A549 (cell line): ENCODE data around the gene TFF1.

Experiments
- CBX8 ChIP-seq: fragments of 200-600 bp; sonication (generic); IDR thresholded peaks from 2 replicates; pipeline ENCODE4 v1.6.1; 2016
- CEBPB ChIP-seq, 2 experiments: fragments of >200 bp in 1 of 2; sonication (Bioruptor Twin) in 1 of 2; formaldehyde crosslinking in 1 of 2; IDR thresholded peaks; 2 replicates each; pipeline ENCODE4 v1.6.1; 2012 to 2016
- CHD2 ChIP-seq: fragments of 150-350 bp; IDR thresholded peaks from 2 replicates; pipeline ENCODE4 v1.6.1; 2014; ENCODE audit warnings: low read length; ENCODE audit not compliant: partially characterized antibody
- EP300 ChIP-seq, 2 experiments: fragments of >200 bp; sonication (Bioruptor Twin); formaldehyde crosslinking; IDR thresholded peaks; 2 replicates in 1 of 2; 3 replicates in 1 of 2; pipeline ENCODE4 v1.6.1; 2016 to 2017
- ESRRA ChIP-seq: fragments of 150-350 bp; IDR thresholded peaks from 2 replicates; pipeline ENCODE4 v1.6.1; 2014; ENCODE audit warnings: mild to moderate bottlenecking, low read length, borderline replicate concordance
- NFE2L2 ChIP-seq: fragments of 150-350 bp; conservative IDR thresholded peaks from 2 replicates; pipeline ENCODE4 v1.6.1; 2014; ENCODE audit warnings: low read length
- POLR2A ChIP-seq: IDR thresholded peaks from 2 replicates; pipeline ENCODE4 v1.6.1; 2012; ENCODE audit warnings: mild to moderate bottlenecking, low read length
- RCOR1 ChIP-seq: fragments of 150-350 bp; IDR thresholded peaks from 2 replicates; pipeline ENCODE4 v1.6.1; 2014; ENCODE audit warnings: antibody characterized with exemption, low read length, low read depth
- ZC3H11A ChIP-seq: fragments of 450-650 bp; IDR thresholded peaks from 2 replicates; pipeline ENCODE4 v1.6.1; 2014; ENCODE audit warnings: antibody characterized with exemption, mild to moderate bottlenecking
- TF ChIP-seq, protein P1 (sequence below): IDR thresholded peaks from 2 replicates; pipeline ENCODE4 v1.6.1; 2012
- TF ChIP-seq, protein P2 (sequence below): fragments of >200 bp; sonication (Bioruptor Twin); formaldehyde crosslinking; IDR thresholded peaks from 3 replicates; pipeline ENCODE4 v1.5.1; 2016
- TF ChIP-seq, protein P3 (sequence below): fragments of 250-450 bp; sonication (Bioruptor Pico); IDR thresholded peaks from 2 replicates; pipeline ENCODE4 v1.5.0; 2021; ENCODE audit warnings: mild to moderate bottlenecking, moderate library complexity, borderline replicate concordance
- TF ChIP-seq, protein P4 (sequence below): fragments of 200-600 bp; sonication (generic); IDR thresholded peaks from 2 replicates; pipeline ENCODE4 v1.6.1; 2016; ENCODE audit warnings: antibody characterized with exemption, mild to moderate bottlenecking, moderate library complexity

DNA sequence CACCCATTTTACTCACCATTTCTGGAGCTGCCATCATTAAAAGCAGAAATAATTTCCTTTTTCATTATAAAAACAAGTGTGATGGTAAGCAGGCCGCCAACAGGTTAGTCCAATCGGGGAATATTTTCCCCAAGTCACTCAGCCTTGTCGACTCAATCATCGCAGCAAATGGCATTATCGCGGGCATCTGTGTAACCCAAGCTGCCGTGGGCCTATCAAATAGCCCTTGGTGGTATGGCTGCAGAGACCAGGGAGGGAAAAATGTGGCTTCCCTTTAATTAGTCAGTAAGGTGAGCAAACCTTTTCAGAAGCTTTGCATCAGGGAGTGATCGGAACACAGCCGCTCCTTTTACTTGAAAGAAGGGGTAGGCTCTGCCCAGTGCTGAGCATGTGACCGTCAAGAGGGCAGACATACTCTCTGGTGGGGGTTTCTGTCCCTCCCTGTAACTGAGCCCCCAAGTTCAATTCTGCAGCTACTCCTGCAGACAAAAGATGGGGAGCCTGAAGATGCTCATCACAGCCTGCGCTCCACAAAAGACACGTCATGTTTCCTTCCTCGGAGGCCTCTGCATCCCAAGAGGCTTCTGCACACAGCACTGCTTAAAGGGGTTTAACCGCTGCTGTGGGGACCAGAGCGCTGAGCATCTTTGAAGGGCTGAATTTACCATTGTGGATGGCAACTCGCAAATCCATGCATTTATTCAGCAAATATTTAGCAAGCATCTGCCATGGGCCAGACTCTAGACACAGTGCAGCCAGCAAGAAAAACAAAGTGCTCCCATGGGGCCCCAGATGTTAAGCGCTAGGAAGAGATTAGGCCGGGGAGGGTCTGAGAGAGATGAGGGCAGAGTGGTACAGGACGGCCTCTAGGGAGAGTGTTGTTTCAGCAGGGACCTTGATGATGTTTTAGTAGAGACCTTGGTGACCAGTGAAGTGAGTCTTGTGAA lies 30.7 kb upstream of the TFF1 start:
- TF ChIP-seq EP300 (IDR thresholded peaks at IDR 0.05), result no peak
- TF ChIP-seq, protein P1, sequence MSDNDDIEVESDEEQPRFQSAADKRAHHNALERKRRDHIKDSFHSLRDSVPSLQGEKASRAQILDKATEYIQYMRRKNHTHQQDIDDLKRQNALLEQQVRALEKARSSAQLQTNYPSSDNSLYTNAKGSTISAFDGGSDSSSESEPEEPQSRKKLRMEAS, result no peak
- no peak for TF ChIP-seq ESRRA
- no peak for TF ChIP-seq POLR2A
- TF ChIP-seq RCOR1, result no peak
- TF ChIP-seq, protein P2, sequence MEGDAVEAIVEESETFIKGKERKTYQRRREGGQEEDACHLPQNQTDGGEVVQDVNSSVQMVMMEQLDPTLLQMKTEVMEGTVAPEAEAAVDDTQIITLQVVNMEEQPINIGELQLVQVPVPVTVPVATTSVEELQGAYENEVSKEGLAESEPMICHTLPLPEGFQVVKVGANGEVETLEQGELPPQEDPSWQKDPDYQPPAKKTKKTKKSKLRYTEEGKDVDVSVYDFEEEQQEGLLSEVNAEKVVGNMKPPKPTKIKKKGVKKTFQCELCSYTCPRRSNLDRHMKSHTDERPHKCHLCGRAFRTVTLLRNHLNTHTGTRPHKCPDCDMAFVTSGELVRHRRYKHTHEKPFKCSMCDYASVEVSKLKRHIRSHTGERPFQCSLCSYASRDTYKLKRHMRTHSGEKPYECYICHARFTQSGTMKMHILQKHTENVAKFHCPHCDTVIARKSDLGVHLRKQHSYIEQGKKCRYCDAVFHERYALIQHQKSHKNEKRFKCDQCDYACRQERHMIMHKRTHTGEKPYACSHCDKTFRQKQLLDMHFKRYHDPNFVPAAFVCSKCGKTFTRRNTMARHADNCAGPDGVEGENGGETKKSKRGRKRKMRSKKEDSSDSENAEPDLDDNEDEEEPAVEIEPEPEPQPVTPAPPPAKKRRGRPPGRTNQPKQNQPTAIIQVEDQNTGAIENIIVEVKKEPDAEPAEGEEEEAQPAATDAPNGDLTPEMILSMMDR, result no peak
- TF ChIP-seq CEBPB (IDR thresholded peaks at IDR 0.05), result no peak
- TF ChIP-seq CBX8, result no peak
- TF ChIP-seq, protein P3, sequence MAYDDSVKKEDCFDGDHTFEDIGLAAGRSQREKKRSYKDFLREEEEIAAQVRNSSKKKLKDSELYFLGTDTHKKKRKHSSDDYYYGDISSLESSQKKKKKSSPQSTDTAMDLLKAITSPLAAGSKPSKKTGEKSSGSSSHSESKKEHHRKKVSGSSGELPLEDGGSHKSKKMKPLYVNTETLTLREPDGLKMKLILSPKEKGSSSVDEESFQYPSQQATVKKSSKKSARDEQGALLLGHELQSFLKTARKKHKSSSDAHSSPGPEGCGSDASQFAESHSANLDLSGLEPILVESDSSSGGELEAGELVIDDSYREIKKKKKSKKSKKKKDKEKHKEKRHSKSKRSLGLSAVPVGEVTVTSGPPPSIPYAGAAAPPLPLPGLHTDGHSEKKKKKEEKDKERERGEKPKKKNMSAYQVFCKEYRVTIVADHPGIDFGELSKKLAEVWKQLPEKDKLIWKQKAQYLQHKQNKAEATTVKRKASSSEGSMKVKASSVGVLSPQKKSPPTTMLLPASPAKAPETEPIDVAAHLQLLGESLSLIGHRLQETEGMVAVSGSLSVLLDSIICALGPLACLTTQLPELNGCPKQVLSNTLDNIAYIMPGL (CRISPR knock-in tag), result no peak
- TF ChIP-seq ZC3H11A, result no peak
- TF ChIP-seq NFE2L2, result no peak
- TF ChIP-seq, protein P4, sequence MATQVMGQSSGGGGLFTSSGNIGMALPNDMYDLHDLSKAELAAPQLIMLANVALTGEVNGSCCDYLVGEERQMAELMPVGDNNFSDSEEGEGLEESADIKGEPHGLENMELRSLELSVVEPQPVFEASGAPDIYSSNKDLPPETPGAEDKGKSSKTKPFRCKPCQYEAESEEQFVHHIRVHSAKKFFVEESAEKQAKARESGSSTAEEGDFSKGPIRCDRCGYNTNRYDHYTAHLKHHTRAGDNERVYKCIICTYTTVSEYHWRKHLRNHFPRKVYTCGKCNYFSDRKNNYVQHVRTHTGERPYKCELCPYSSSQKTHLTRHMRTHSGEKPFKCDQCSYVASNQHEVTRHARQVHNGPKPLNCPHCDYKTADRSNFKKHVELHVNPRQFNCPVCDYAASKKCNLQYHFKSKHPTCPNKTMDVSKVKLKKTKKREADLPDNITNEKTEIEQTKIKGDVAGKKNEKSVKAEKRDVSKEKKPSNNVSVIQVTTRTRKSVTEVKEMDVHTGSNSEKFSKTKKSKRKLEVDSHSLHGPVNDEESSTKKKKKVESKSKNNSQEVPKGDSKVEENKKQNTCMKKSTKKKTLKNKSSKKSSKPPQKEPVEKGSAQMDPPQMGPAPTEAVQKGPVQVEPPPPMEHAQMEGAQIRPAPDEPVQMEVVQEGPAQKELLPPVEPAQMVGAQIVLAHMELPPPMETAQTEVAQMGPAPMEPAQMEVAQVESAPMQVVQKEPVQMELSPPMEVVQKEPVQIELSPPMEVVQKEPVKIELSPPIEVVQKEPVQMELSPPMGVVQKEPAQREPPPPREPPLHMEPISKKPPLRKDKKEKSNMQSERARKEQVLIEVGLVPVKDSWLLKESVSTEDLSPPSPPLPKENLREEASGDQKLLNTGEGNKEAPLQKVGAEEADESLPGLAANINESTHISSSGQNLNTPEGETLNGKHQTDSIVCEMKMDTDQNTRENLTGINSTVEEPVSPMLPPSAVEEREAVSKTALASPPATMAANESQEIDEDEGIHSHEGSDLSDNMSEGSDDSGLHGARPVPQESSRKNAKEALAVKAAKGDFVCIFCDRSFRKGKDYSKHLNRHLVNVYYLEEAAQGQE, result no peak
- no peak for TF ChIP-seq CHD2
